GM19468 (cell line): ENCODE measurements around the gene SLC3A2.
"Not testable (repeated sequence)": the region's sequence is repeated elsewhere in the genome, so short reads cannot be mapped to it uniquely, and the experiment has no call there.

Experiments used
- ATAC-seq: cut with Tn5 transposase; IDR thresholded peaks from one replicate; pipeline ENCODE4 v1.9.1; 2021; ENCODE audit warnings: mild to moderate bottlenecking, moderate library complexity, moderate number of reproducible peaks; ENCODE audit not compliant: unreplicated experiment; ENCODE audit errors: extremely low read depth

The SLC3A2 gene

GRCh38 chr11:62925745-62926679 lies 45.3 kb downstream of the SLC3A2 start:
- ATAC-seq = no peak

DNA sequence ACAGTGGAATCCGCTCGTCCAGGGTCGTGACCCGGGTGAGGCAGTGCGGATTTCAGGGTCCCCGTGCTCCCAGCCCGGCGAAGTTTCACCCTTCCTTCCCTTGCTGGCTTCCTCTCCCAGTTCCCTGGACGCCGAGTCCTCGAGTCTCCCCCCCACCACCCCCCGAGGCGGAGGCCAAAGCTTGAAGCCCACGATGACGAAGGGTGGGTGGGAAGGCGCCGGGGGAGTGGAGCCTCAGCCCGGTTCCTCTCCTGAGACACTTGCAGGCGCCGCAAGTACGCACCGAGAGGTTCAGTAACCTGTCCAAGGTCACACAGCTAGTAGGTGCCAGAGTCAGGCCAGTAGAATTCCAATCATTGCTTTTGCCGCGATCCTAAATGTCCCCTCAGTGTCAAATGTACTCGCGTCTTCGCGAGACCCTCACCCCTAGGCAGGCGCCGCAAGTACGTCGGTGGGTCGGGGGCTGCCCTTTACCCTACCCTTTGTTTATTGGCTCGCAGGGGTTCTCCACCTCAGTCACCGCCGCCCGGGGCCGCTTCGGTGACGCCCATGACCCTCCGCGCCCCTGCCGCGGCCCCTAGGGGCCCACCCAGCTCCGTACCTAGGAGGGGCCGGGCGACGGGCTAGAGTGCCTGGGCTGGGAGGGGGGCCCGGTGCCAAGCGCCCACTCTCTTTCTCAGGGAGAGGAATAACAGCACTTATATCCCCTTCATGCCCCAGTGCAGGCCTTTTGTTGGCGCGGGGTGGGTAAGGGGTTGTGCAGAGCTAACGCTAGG lies 46.2 kb downstream of the SLC3A2 start:
- no peak for ATAC-seq

DNA sequence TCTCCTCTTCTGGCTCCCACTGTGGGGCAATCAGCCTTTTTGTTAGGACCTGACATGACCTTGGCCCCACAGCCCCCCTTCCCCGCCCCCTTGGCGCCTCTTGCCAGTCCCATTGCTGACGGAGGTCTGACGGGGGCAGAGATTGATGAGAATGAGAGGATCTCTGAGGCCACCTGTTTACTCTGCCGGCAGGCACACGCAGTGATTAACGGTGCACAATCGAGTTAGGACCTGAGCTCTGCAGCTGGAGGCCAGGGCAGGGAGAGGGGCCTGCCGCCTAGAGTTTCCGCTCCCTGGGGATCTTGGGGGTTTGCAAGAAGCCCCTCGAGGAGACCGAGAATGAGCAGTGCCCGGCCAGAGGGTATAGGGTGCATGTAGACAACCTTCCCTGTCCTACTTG lies 47.3 kb downstream of the SLC3A2 start:
- ATAC-seq = no peak

- no peak for ATAC-seq
Observed at GRCh38 chr11:62930157-62930556, 49.5 kb downstream of the SLC3A2 start.

- ATAC-seq = no peak
Observed at GRCh38 chr11:62930666-62931065, 50.0 kb downstream of the SLC3A2 start.

- no peak for ATAC-seq
Observed at GRCh38 chr11:62931499-62932278, 51.0 kb downstream of the SLC3A2 start.

DNA sequence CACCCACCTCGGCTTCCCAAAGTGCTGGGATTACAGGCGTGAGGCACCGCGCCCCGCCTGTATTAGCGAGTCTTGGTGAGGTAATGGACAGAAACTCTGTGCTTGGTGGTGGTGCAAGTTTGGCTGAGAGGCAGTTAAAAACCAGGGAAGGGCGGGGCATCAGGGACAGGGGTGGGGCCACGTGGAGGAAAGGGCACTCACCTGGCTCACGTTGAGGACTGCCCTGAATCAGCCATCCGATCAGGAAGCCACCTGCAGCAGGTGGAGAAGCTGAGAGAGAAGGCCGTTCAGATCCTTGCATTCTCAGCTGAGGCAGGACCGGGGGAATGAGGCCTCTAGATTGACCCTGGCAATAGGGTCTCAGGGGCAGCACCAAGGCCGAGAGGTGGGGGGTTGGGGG lies 52.6 kb downstream of the SLC3A2 start:
- no peak for ATAC-seq

DNA sequence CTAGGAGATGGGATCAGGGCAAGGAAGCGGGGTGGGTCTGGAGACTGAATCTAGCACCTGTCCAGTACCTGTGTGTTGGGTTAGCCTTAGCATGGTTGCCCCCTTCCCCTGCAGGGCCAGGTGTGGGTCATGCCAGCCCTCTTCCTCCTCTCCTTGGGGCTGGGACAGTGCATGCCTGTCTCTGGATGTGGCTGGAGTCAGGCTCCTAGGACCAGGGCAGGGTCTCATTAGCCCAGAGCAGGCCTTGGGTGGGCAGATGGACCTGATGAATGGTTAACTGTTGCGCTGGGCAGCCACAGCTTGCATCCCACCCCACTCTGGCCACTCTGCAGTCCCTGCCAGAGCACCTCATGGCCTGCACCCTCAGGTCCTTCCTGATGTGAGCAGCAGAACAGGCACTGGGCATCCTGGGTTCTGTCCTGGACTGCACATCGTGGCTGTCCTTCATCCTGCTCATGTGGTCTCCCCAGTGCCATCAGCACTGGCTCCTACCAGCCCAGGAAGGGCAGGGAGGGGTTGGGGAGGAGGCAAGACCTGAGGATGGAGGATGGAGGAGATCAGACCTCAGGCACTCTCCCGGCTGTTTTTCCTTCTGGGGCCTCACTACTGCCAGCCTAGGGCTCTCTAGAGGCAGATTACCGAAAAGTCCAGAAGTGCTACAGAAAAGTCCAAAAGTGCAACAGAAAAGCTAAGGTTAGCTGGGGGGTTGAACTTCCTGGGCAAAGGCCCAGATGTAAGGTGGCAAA lies 53.2 kb downstream of the SLC3A2 start:
- ATAC-seq = no peak

- ATAC-seq = no peak
Observed at GRCh38 chr11:62934496-62934785, 53.7 kb downstream of the SLC3A2 start.

DNA sequence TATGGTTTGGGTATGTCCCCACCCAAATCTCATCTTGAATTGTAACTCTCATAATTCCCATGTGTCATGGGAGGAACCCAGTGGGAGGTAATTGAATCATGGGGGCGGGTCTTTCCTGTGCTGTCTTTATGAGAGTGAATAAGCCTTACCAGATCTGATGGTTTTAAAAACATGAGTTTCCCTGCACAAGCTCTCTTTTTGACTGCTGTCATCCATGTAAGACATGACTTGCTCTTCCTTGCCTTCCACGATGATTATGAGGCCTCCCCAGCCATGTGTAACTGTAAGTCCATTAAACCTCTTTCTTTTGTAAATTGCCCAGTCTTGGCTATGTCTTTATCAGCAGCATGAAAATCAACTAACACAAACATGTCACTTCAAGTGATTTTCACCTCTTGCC lies 56.8 kb downstream of the SLC3A2 start:
- not testable (repeated sequence) for ATAC-seq
